ENCODE results near the gene LARGE2. TPM values are rescaled to one million over a fixed set of nuclear protein-coding genes. Genes with fewer than 3 reads are reported as not detected.
"Not testable (repeated sequence)": the region's sequence is repeated elsewhere in the genome, so short reads cannot be mapped to it uniquely, and the experiment has no call there.

LARGE2 gene
- polyA plus RNA-seq, 1 donor from 2014 or later, result not detected

DNA sequence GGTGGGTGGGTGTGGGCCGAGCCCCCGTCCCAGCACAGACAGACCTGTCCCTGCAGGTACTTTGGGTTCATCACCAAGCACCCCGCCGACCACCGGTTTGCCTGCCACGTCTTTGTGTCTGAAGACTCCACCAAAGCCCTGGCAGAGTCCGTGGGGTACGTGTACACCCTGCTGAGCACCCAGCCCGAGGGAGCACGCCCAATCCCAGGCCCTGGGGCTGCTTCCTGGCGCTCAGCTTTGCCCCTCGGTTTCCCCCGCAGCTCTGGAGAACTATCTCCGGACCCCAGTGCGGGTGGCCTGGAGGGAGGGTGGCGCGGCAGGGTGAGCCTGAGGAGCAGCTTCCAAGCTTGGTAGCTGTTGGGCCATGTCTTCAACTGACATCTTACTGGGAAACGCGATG, 17.4 kb upstream of the LARGE2 start:
- no peak overlapping the region for H3K4me2 ChIP-seq (ENCODE audit: low read length)
- TF ChIP-seq TAF1 (IDR thresholded peaks at IDR 0.05; ENCODE audit: low read depth) (no peak), POLR2AphosphoS5 (IDR thresholded peaks at IDR 0.05) (no peak), EP300 (conservative IDR thresholded peaks at IDR 0.05; ENCODE audit: poor library complexity, severe bottlenecking) (no peak), MXI1 (conservative IDR thresholded peaks at IDR 0.05; ENCODE audit: poor library complexity, severe bottlenecking) (no peak), RAD21 (conservative IDR thresholded peaks at IDR 0.05) (no peak), SMC3 (conservative IDR thresholded peaks at IDR 0.05; ENCODE audit: poor library complexity) (no peak), EZH2 (IDR thresholded peaks at IDR 0.05; ENCODE audit: borderline replicate concordance, insufficient read depth, low read length, poor library complexity, severe bottlenecking) (no peak)
- TF ChIP-seq, protein P1, sequence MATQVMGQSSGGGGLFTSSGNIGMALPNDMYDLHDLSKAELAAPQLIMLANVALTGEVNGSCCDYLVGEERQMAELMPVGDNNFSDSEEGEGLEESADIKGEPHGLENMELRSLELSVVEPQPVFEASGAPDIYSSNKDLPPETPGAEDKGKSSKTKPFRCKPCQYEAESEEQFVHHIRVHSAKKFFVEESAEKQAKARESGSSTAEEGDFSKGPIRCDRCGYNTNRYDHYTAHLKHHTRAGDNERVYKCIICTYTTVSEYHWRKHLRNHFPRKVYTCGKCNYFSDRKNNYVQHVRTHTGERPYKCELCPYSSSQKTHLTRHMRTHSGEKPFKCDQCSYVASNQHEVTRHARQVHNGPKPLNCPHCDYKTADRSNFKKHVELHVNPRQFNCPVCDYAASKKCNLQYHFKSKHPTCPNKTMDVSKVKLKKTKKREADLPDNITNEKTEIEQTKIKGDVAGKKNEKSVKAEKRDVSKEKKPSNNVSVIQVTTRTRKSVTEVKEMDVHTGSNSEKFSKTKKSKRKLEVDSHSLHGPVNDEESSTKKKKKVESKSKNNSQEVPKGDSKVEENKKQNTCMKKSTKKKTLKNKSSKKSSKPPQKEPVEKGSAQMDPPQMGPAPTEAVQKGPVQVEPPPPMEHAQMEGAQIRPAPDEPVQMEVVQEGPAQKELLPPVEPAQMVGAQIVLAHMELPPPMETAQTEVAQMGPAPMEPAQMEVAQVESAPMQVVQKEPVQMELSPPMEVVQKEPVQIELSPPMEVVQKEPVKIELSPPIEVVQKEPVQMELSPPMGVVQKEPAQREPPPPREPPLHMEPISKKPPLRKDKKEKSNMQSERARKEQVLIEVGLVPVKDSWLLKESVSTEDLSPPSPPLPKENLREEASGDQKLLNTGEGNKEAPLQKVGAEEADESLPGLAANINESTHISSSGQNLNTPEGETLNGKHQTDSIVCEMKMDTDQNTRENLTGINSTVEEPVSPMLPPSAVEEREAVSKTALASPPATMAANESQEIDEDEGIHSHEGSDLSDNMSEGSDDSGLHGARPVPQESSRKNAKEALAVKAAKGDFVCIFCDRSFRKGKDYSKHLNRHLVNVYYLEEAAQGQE (IDR thresholded peaks at IDR 0.05; ENCODE audit: borderline replicate concordance), result no peak
- TF ChIP-seq, protein P2, sequence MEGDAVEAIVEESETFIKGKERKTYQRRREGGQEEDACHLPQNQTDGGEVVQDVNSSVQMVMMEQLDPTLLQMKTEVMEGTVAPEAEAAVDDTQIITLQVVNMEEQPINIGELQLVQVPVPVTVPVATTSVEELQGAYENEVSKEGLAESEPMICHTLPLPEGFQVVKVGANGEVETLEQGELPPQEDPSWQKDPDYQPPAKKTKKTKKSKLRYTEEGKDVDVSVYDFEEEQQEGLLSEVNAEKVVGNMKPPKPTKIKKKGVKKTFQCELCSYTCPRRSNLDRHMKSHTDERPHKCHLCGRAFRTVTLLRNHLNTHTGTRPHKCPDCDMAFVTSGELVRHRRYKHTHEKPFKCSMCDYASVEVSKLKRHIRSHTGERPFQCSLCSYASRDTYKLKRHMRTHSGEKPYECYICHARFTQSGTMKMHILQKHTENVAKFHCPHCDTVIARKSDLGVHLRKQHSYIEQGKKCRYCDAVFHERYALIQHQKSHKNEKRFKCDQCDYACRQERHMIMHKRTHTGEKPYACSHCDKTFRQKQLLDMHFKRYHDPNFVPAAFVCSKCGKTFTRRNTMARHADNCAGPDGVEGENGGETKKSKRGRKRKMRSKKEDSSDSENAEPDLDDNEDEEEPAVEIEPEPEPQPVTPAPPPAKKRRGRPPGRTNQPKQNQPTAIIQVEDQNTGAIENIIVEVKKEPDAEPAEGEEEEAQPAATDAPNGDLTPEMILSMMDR (IDR thresholded peaks at IDR 0.05; ENCODE audit: poor library complexity, severe bottlenecking), result no peak
- no peaks in the 10 kb centered on the region for H3K9me2 ChIP-seq (ENCODE audit: insufficient read depth, low read length)
- no peak overlapping the region for H3K27ac ChIP-seq (ENCODE audit: low read length)
- H3K36me3 ChIP-seq (ENCODE audit: insufficient read depth, low read length), result no peaks in the 10 kb centered on the region
- H2AFZ ChIP-seq (ENCODE audit: low read depth, low read length), result no peak overlapping the region
- H3K9ac ChIP-seq (ENCODE audit: low read length), result no peak overlapping the region
- H3K9me3 ChIP-seq (ENCODE audit: low read length), result no peaks in the 10 kb centered on the region
- H4K20me1 ChIP-seq (ENCODE audit: insufficient read depth), result peaks cover 3% of the 10 kb centered on the region
- no peak overlapping the region for H3K4me3 ChIP-seq (ENCODE audit: low read length)
- no peaks in the 10 kb centered on the region for H3F3A ChIP-seq (ENCODE audit: insufficient read depth, low read length, poor library complexity, severe bottlenecking)
- peaks cover 26% of the 10 kb centered on the region for H3K79me2 ChIP-seq (replicated peaks; ENCODE audit: insufficient read depth, low read length)
- H3K27me3 ChIP-seq (ENCODE audit: insufficient read depth, low read depth, low read length), result no peaks in the 10 kb centered on the region

DNA sequence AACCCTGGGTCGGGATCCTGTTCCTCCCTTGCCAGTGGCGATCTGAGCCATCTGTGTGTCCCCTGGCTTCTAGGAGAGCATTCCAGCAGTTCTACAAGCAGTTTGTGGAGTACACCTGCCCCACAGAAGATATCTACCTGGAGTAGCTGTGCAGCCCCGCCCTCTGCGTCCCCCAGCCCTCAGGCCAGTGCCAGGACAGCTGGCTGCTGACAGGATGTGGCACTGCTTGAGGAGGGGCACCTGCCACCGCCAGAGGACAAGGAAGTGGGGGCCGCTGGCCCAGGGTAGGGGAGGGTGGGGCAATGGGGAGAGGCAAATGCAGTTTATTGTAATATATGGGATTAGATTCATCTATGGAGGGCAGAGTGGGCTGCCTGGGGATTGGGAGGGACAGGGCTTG, 16.9 kb upstream of the LARGE2 start:
- not testable (repeated sequence) for H3K9me2 ChIP-seq (ENCODE audit: insufficient read depth, low read length); H3K9ac ChIP-seq (ENCODE audit: low read length); H3K9me3 ChIP-seq (ENCODE audit: low read length); H3K27ac ChIP-seq (ENCODE audit: low read length); H3F3A ChIP-seq (ENCODE audit: insufficient read depth, low read length, poor library complexity, severe bottlenecking); H4K20me1 ChIP-seq (ENCODE audit: insufficient read depth); H3K4me3 ChIP-seq (ENCODE audit: low read length); H3K27me3 ChIP-seq (ENCODE audit: insufficient read depth, low read depth, low read length); H3K36me3 ChIP-seq (ENCODE audit: insufficient read depth, low read length); H3K4me2 ChIP-seq (ENCODE audit: low read length); H2AFZ ChIP-seq (ENCODE audit: low read depth, low read length)
- H3K79me2 ChIP-seq (replicated peaks; ENCODE audit: insufficient read depth, low read length), result peaks cover 23% of the 10 kb centered on the region

DNA sequence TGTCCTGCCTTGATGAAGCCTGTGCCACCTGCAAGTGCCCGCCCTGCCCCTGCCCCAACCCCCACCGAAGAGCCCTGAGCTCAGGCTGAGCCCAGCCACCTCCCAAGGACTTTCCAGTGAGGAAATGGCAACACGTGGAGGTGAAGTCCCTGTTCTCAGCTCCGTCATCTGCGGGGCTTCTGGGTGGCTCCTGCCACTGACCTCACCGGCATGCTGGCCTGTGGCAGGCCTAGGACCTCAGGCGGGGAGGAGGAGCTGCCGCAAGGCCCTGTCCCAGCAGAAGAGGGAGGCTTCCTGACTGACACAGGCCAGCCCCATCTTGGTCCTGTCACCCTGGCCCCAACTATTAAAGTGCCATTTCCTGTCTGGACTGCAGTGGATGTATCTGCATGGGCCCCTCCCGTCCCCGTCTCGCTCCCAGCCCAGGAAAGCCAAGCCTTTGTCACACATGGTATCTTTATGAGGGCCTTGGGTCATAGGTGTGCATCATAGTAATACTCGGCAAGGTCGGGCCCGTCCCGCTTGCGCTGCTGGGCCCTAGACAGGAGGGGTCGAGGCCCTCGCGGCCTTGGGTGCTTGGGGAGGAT, 16.3 kb upstream of the LARGE2 start:
- no peak overlapping the region for H3K9ac ChIP-seq (ENCODE audit: low read length)
- peak; percentile 3 for TF ChIP-seq POLR2AphosphoS5 (IDR thresholded peaks at IDR 0.05)
- TF ChIP-seq, protein P2 (IDR thresholded peaks at IDR 0.05; ENCODE audit: poor library complexity, severe bottlenecking), result no peak
- no peak for TF ChIP-seq MXI1 (conservative IDR thresholded peaks at IDR 0.05; ENCODE audit: poor library complexity, severe bottlenecking)
- no peaks in the 10 kb centered on the region for H3K9me2 ChIP-seq (ENCODE audit: insufficient read depth, low read length)
- no peak overlapping the region for H3K4me3 ChIP-seq (ENCODE audit: low read length)
- H2AFZ ChIP-seq (ENCODE audit: low read depth, low read length), result no peak overlapping the region
- no peak overlapping the region for H3K27ac ChIP-seq (ENCODE audit: low read length)
- H3K4me2 ChIP-seq (ENCODE audit: low read length), result no peak overlapping the region
- H3K79me2 ChIP-seq (replicated peaks; ENCODE audit: insufficient read depth, low read length), result peaks cover 17% of the 10 kb centered on the region
- no peaks in the 10 kb centered on the region for H3K36me3 ChIP-seq (ENCODE audit: insufficient read depth, low read length)
- H3K27me3 ChIP-seq (ENCODE audit: insufficient read depth, low read depth, low read length), result no peaks in the 10 kb centered on the region
- H4K20me1 ChIP-seq (ENCODE audit: insufficient read depth), result peaks cover 3% of the 10 kb centered on the region
- no peaks in the 10 kb centered on the region for H3K9me3 ChIP-seq (ENCODE audit: low read length)
- H3F3A ChIP-seq (ENCODE audit: insufficient read depth, low read length, poor library complexity, severe bottlenecking), result no peaks in the 10 kb centered on the region

Measured in neural cell (in vitro differentiated cells).